Fibroblast of lung (primary cell): Measurements from ENCODE around the gene C6orf163.

Source experiments
- CTCF ChIP-seq, 2 donors: IDR thresholded peaks in 1 of 2; conservative IDR thresholded peaks in 1 of 2; 1 replicate in 1 of 2; 2 replicates in 1 of 2; pipeline ENCODE4 v1.5.1; 2011 to 2012; ENCODE audit warnings: low read length in 2 of 2, control low read depth in 1 of 2, inconsistent platforms in 1 of 2, low read depth in 1 of 2, mild to moderate bottlenecking in 1 of 2
- EZH2 ChIP-seq: IDR thresholded peaks from 2 replicates; pipeline ENCODE4 v1.5.1; 2012; ENCODE audit warnings: low read length, control low read depth, mild to moderate bottlenecking; ENCODE audit errors: missing control alignments

GRCh38 chr6:87407561-87407900 is 62.9 kb downstream of the C6orf163 start:
- TF ChIP-seq CTCF (conservative IDR thresholded peaks at IDR 0.05 in 1 of 2, IDR thresholded peaks at IDR 0.05 in 1 of 2; ENCODE audit: low read depth in 1 of 2, low read length in 2 of 2) (no peak), EZH2 (no peak)
